Kidney epithelial cell (primary cell): ENCODE data around the gene RASSF5. TPM values are rescaled to one million over a fixed set of nuclear protein-coding genes. Genes with fewer than 3 reads are reported as not detected.

Experiments used
- DNase-seq: peaks from one replicate; pipeline ENCODE4 v3.0.0-alpha.2; 2010; ENCODE audit warnings: low read depth
- H3K27me3 ChIP-seq: 2 replicates; pipeline ENCODE4 v1.6.0; 2011; ENCODE audit warnings: low read length; ENCODE audit not compliant: control insufficient read depth, insufficient read depth
- H3K36me3 ChIP-seq: 2 replicates; pipeline ENCODE4 v1.5.1; 2011; ENCODE audit warnings: low read length; ENCODE audit not compliant: control insufficient read depth, insufficient read depth
- H3K4me3 ChIP-seq: 2 replicates; pipeline ENCODE4 v1.5.1; 2011; ENCODE audit warnings: low read depth, mild to moderate bottlenecking, control low read depth, low read length
- CTCF ChIP-seq: IDR thresholded peaks from 2 replicates; pipeline ENCODE4 v1.5.1; 2011; ENCODE audit warnings: mild to moderate bottlenecking, moderate library complexity, low read length, control low read depth, inconsistent platforms; ENCODE audit not compliant: insufficient read depth, poor library complexity, severe bottlenecking
- total RNA-seq: library from RNA; depleted of rRNA; stranded (reverse); fragments of >200 nt; gene quantifications from 2 replicates; pipeline ENCODE4 v1.2.3, GENCODE V29; 2015

The RASSF5 gene
- total RNA-seq, 1 donor from 2014 or later: 4.2 TPM

- no peaks in the 10 kb centered on the region for H3K27me3 ChIP-seq
- no peak overlapping the region for H3K4me3 ChIP-seq
- no peak for TF ChIP-seq CTCF
- no peaks in the 10 kb centered on the region for H3K36me3 ChIP-seq
- no peak for DNase-seq
These were observed 44.1 kb downstream of the RASSF5 start for GRCh38 chr1:206551296-206551985.

- no peaks in the 10 kb centered on the region for H3K36me3 ChIP-seq
- no peak for TF ChIP-seq CTCF
These were observed 44.6 kb downstream of the RASSF5 start for GRCh38 chr1:206551986-206552326.

GRCh38 chr1:206554211-206554610 lies 46.9 kb downstream of the RASSF5 start:
- Histone ChIP-seq H3K4me3 (no peak overlapping the region), H3K36me3 (no peaks in the 10 kb centered on the region), H3K27me3 (no peaks in the 10 kb centered on the region)
- TF ChIP-seq CTCF: no peak
- DNase-seq: no peak

More at GRCh38 chr1:206551986-206552326, 44.6 kb downstream of the RASSF5 start:
- no peak for DNase-seq
- Histone ChIP-seq H3K4me3 (no peak overlapping the region), H3K27me3 (no peaks in the 10 kb centered on the region)

DNA sequence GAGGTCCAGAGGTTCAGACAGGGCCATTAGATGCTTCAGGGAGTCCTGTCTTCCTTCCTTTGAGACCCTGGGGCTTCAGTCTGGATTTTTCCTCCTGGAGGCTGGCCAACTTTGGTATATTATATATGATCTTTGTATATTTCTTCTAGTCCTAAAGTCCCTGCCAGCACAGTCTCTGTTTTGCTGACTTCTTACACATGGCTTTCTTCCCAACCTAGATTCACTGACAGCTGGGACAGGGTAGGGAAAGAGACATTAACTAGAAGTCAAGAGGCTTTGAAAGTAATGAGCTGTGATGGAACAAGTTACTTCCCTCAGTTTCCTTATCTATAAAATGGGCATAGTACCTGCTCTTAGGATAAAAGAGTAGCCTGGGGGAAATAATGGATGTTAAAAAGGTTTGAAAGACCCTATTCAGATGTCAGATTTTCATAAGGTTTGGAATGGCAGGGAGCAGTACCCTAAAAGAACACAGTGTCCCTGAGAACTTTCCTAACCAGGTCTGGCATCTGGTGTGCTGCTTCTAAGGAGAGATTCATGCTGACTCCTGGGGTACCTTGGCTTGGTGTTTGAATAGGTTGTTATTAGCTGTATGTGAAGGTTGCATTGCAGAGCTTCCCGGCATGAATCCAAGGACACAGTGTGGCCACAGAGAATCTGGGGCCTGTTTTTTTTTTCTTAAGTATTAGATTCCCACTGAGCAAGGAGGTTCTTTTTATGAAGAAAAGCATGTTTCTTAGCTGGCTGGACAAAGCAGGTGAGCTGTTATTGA lies 47.6 kb downstream of the RASSF5 start:
- Histone ChIP-seq H3K4me3 (no peak overlapping the region), H3K36me3 (no peaks in the 10 kb centered on the region), H3K27me3 (no peaks in the 10 kb centered on the region)
- TF ChIP-seq CTCF: no peak
- DNase-seq: no peak

DNA sequence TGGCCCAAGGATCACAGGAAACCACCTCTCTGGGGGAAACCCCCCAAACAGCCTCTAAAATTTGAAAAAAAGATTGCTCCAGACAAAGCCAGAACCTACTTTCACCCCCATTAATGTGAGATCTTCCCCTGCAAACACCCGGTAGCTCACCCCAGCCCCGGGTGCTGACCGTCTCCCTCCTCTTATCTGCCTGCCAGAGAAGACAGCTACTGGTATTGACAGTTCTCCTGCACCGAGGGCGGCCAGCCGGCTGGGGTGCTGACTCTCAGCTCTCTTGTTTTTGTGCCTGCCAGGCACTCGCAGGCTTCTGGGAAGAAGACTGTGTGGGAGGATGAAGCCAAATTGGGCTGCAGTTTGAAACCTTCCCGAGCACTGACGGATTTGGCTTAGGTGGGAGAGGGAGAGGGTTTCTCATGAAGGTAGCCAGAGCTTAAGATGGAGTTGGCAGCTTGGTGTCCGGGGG lies 48.2 kb downstream of the RASSF5 start:
- Histone ChIP-seq H3K36me3 (no peaks in the 10 kb centered on the region), H3K27me3 (no peaks in the 10 kb centered on the region), H3K4me3 (no peak overlapping the region)
- no peak for DNase-seq
- no peak for TF ChIP-seq CTCF
